ENCODE measurements around the gene ZBTB17.
"Not testable (repeated sequence)": the region's sequence is repeated elsewhere in the genome, so short reads cannot be mapped to it uniquely, and the experiment has no call there.

ZBTB17 gene

GRCh38 chr1:15932612-15933011 is 43.3 kb downstream of the ZBTB17 start:
- no peak for DNase-seq

GRCh38 chr1:15931884-15932283 is 44.0 kb downstream of the ZBTB17 start:
- DNase-seq, result no peak

- DNase-seq, result no peak
Observed at GRCh38 chr1:15931401-15931800, 44.5 kb downstream of the ZBTB17 start.

GRCh38 chr1:15928971-15929965 is 46.6 kb downstream of the ZBTB17 start:
- no peak for DNase-seq

GRCh38 chr1:15926448-15926847 is 49.5 kb downstream of the ZBTB17 start:
- not testable (repeated sequence) for DNase-seq

GRCh38 chr1:15923241-15923640 is 52.7 kb downstream of the ZBTB17 start:
- peak; percentile 74 for DNase-seq

GRCh38 chr1:15918962-15919715 is 56.8 kb downstream of the ZBTB17 start:
- peak; percentile 88 for DNase-seq

- no peak for DNase-seq
Observed at GRCh38 chr1:15916916-15917315, 59.0 kb downstream of the ZBTB17 start.

GRCh38 chr1:15916417-15916816 is 59.5 kb downstream of the ZBTB17 start:
- peak; percentile 25 for DNase-seq

- DNase-seq, result no peak
Observed at GRCh38 chr1:15915991-15916390, 59.9 kb downstream of the ZBTB17 start.

- not testable (repeated sequence) for DNase-seq
Observed at GRCh38 chr1:15913607-15914006, 62.3 kb downstream of the ZBTB17 start.

GRCh38 chr1:15911927-15912326 is 64.0 kb downstream of the ZBTB17 start:
- DNase-seq, result no peak

- DNase-seq, result no peak
Observed at GRCh38 chr1:15911141-15911540, 64.8 kb downstream of the ZBTB17 start.

- DNase-seq, result no peak
Observed at GRCh38 chr1:15908597-15908996, 67.3 kb downstream of the ZBTB17 start.

GRCh38 chr1:15902882-15903281 is 73.0 kb downstream of the ZBTB17 start:
- peak; percentile 57 for DNase-seq

- DNase-seq, result no peak
Observed at GRCh38 chr1:15900662-15901279, 75.1 kb downstream of the ZBTB17 start.

GRCh38 chr1:15899266-15899665 is 76.6 kb downstream of the ZBTB17 start:
- DNase-seq, result no peak

GRCh38 chr1:15896841-15897610 is 78.9 kb downstream of the ZBTB17 start:
- not testable (repeated sequence) for DNase-seq

- no peak for DNase-seq
Observed at GRCh38 chr1:15895233-15895632, 80.7 kb downstream of the ZBTB17 start.

GRCh38 chr1:15892857-15893599 is 82.9 kb downstream of the ZBTB17 start:
- DNase-seq, result peak; percentile 36

All from fibroblast of upper back skin (primary cell).